Body of pancreas (tissue), 4 donors: ENCODE results near the gene TFIP11.

Source experiments
- CTCF ChIP-seq, 7 experiments: fragments of 450-650 bp in 4 of 7; fragments of 200-600 bp in 3 of 7; sonication (generic) in 3 of 7; IDR thresholded peaks; one replicate each; pipeline ENCODE4 v1.5.1; 2016 to 2019; ENCODE audit warnings: antibody characterized with exemption in 7 of 7
- POLR2A ChIP-seq, 3 donors: fragments of 450-650 bp; IDR thresholded peaks; one replicate each; pipeline ENCODE4 v1.6.1; 2016; ENCODE audit warnings: antibody characterized with exemption in 3 of 3, mild to moderate bottlenecking in 2 of 3

GRCh38 chr22:26479043-26479791, 33.1 kb downstream of the TFIP11 start:
- TF ChIP-seq CTCF (IDR thresholded peaks at IDR 0.05) = peak in 4 of 7 experiments; percentile 14 to 25 (median 18)
- TF ChIP-seq POLR2A (IDR thresholded peaks at IDR 0.05) = no peak
